SK-N-SH (cell line): ENCODE data around the gene FAM200C. TPM values are rescaled to one million over a fixed set of nuclear protein-coding genes. Genes with fewer than 3 reads are reported as not detected.

Source experiments
- CTCF ChIA-PET: fragments of 300-600, 350-600 bp; formaldehyde crosslinking; extraction: SDS; loops from one replicate; lab custom pipeline; 2021; lab: Yijun Ruan, JAX
- POLR2A ChIA-PET: fragments of 350-600 bp; sonication (Branson Sonifier 250); formaldehyde crosslinking; extraction: SDS; loops from one replicate; lab custom pipeline; 2020; ENCODE audit warnings: antibody characterized with exemption, inconsistent platforms; lab: Yijun Ruan, JAX
- DNase-seq: peaks from one replicate; pipeline ENCODE4 v3.0.0; 2012
- H2AFZ ChIP-seq: fragments of 200-600 bp; sonication (generic); 2 replicates; pipeline ENCODE4 v1.8.1; 2016; ENCODE audit warnings: antibody characterized with exemption, mild to moderate bottlenecking, low read depth
- H3F3A ChIP-seq: fragments of 200-600 bp; sonication (generic); replicated peaks from 2 replicates; pipeline ENCODE3; 2016; ENCODE audit warnings: antibody characterized with exemption, mild to moderate bottlenecking; ENCODE audit not compliant: insufficient read depth
- H3K27ac ChIP-seq, 2 experiments: fragments of 200-500 bp in 1 of 2; fragments of 200-600 bp in 1 of 2; sonication (Bioruptor generic) in 1 of 2; sonication (generic), shearing (Covaris generic) in 1 of 2; 2 replicates each; pipeline versions ENCODE4 v1.5.1 to v1.6.1; 2014 to 2016; ENCODE audit warnings: low read depth in 2 of 2, inconsistent platforms in 1 of 2, low read length in 1 of 2, mild to moderate bottlenecking in 1 of 2, mixed read lengths in 1 of 2
- H3K27me3 ChIP-seq: fragments of 200-600 bp; sonication (generic), shearing (Covaris generic); 2 replicates; pipeline ENCODE4 v1.6.1; 2016; ENCODE audit warnings: mixed run types; ENCODE audit not compliant: insufficient read depth
- H3K36me3 ChIP-seq, 2 experiments: fragments of 200-500 bp in 1 of 2; fragments of 200-600 bp in 1 of 2; sonication (Bioruptor generic) in 1 of 2; sonication (generic) in 1 of 2; replicated peaks in 1 of 2; 2 replicates each; pipeline versions ENCODE3 to v1.5.1; 2014 to 2016; ENCODE audit warnings: low read length in 1 of 2, mild to moderate bottlenecking in 1 of 2; ENCODE audit not compliant: insufficient read depth in 2 of 2, control insufficient read depth in 1 of 2
- H3K4me1 ChIP-seq, 2 experiments: fragments of 200-500 bp in 1 of 2; fragments of 200-600 bp in 1 of 2; sonication (Bioruptor generic) in 1 of 2; sonication (generic), shearing (Covaris generic) in 1 of 2; 2 replicates each; pipeline versions ENCODE4 v1.5.1 to v1.6.1; 2014 to 2016; ENCODE audit warnings: low read depth in 1 of 2, low read length in 1 of 2, mixed run types in 1 of 2; ENCODE audit not compliant: insufficient read depth in 2 of 2, control insufficient read depth in 1 of 2
- H3K4me2 ChIP-seq: fragments of 200-600 bp; sonication (generic), shearing (Covaris generic); 2 replicates; pipeline ENCODE4 v1.6.1; 2017; ENCODE audit warnings: mixed run types
- H3K4me3 ChIP-seq, 2 experiments: fragments of 200-500 bp in 1 of 2; fragments of 200-600 bp in 1 of 2; sonication (Bioruptor generic) in 1 of 2; sonication (generic), shearing (Covaris generic) in 1 of 2; 2 replicates each; pipeline versions ENCODE4 v1.5.1 to v1.8.1; 2014 to 2016; ENCODE audit warnings: low read depth in 2 of 2, inconsistent platforms in 1 of 2, low read length in 1 of 2, mild to moderate bottlenecking in 1 of 2, mixed read lengths in 1 of 2, moderate library complexity in 1 of 2
- H3K79me2 ChIP-seq: fragments of 200-600 bp; sonication (generic); 2 replicates; pipeline ENCODE4 v1.8.1; 2017; ENCODE audit warnings: mild to moderate bottlenecking; ENCODE audit not compliant: insufficient read depth
- H3K9ac ChIP-seq: fragments of 200-600 bp; sonication (generic); 2 replicates; pipeline ENCODE4 v1.6.1; 2017; ENCODE audit warnings: mixed run types
- H3K9me2 ChIP-seq: fragments of 200-600 bp; sonication (generic); 2 replicates; pipeline ENCODE4 v1.6.1; 2017; ENCODE audit warnings: mixed run types
- H3K9me3 ChIP-seq: fragments of 200-600 bp; sonication (generic); 2 replicates; pipeline ENCODE4 v1.6.1; 2017; ENCODE audit warnings: mixed run types, mild to moderate bottlenecking, moderate library complexity
- H4K20me1 ChIP-seq: fragments of 200-600 bp; sonication (generic); 2 replicates; pipeline ENCODE4 v1.6.1; 2017; ENCODE audit warnings: mild to moderate bottlenecking, mixed run types; ENCODE audit not compliant: insufficient read depth
- CHD2 ChIP-seq: fragments of 150-350 bp; IDR thresholded peaks from 2 replicates; pipeline ENCODE4 v1.6.1; 2018; ENCODE audit warnings: low read length; ENCODE audit not compliant: partially characterized antibody
- CTCF ChIP-seq: fragments of 200-600 bp; sonication (generic); IDR thresholded peaks from 2 replicates; pipeline ENCODE4 v1.6.1; 2017; ENCODE audit warnings: antibody characterized with exemption, mild to moderate bottlenecking, moderate library complexity
- EZH2phosphoT487 ChIP-seq: fragments of 200-600 bp; sonication (generic); IDR thresholded peaks from 2 replicates; pipeline ENCODE4 v1.6.1; 2017; ENCODE audit warnings: low read depth, mixed run types, mild to moderate bottlenecking, antibody characterized with exemption, moderate library complexity, borderline replicate concordance
- FOXM1 ChIP-seq: IDR thresholded peaks from 2 replicates; pipeline ENCODE4 v1.4.0; 2012; ENCODE audit warnings: low read depth, mild to moderate bottlenecking
- GATA2 ChIP-seq: sonication (generic); formaldehyde crosslinking; IDR thresholded peaks from 2 replicates; pipeline ENCODE4 v1.5.0; 2020; ENCODE audit warnings: mild to moderate bottlenecking, missing genetic modification reagents
- IRF3 ChIP-seq: fragments of 150-350 bp; IDR thresholded peaks from 2 replicates; pipeline ENCODE4 v1.6.1; 2016; ENCODE audit warnings: mild to moderate bottlenecking, low read depth, low read length
- JUND ChIP-seq: IDR thresholded peaks from 2 replicates; pipeline ENCODE4 v1.4.0; 2012
- MXI1 ChIP-seq: IDR thresholded peaks from 2 replicates; pipeline ENCODE4 v1.6.1; 2012; ENCODE audit warnings: mild to moderate bottlenecking, low read depth, low read length, improper control_type of control experiment
- POLR2AphosphoS5 ChIP-seq: IDR thresholded peaks from 2 replicates; pipeline ENCODE4 v1.6.1; 2012; ENCODE audit warnings: low read depth, low read length
- RAD21 ChIP-seq: IDR thresholded peaks from 2 replicates; pipeline ENCODE4 v1.6.1; 2012; ENCODE audit warnings: mild to moderate bottlenecking, low read length
- RFX5 ChIP-seq: IDR thresholded peaks from 2 replicates; pipeline ENCODE4 v1.6.1; 2012; ENCODE audit warnings: mild to moderate bottlenecking, improper control_type of control experiment, low read length
- RXRA ChIP-seq: IDR thresholded peaks from 2 replicates; pipeline ENCODE4 v1.4.0; 2012; ENCODE audit warnings: low read depth, mild to moderate bottlenecking, borderline replicate concordance
- SIN3A ChIP-seq: IDR thresholded peaks from 2 replicates; pipeline ENCODE4 v1.6.1; 2012; ENCODE audit warnings: low read depth, mild to moderate bottlenecking, low read length, moderate library complexity, borderline replicate concordance
- TCF12 ChIP-seq: IDR thresholded peaks from 2 replicates; pipeline ENCODE4 v1.4.0; 2012
- TEAD4 ChIP-seq: IDR thresholded peaks from 2 replicates; pipeline ENCODE4 v1.4.0; 2012; ENCODE audit warnings: mild to moderate bottlenecking, borderline replicate concordance; ENCODE audit not compliant: insufficient read depth
- YY1 ChIP-seq: IDR thresholded peaks from 2 replicates; pipeline ENCODE4 v1.4.0; 2012; ENCODE audit warnings: low read depth, mild to moderate bottlenecking
- WGBS: methylation state at CpG from one replicate; pipeline ENCODE4 v1.1.6; 2017; ENCODE audit warnings: low lambda C conversion rate; 5-methylcytosine and 5-hydroxymethylcytosine counted together
- polyA plus RNA-seq, 3 experiments: library from polyadenylated mRNA; depleted of rRNA; stranded (reverse); fragments of >200 nt; gene quantifications; 2 replicates each; pipeline ENCODE4 v1.2.3, GENCODE V29; 2012
- TF ChIP-seq, protein P1 (sequence below): IDR thresholded peaks from 2 replicates; pipeline ENCODE4; 2012

FAM200C gene
- polyA plus RNA-seq, 1 of the 3 experiments (the other 2 are of a cell fraction) = 1.5 TPM

DNA sequence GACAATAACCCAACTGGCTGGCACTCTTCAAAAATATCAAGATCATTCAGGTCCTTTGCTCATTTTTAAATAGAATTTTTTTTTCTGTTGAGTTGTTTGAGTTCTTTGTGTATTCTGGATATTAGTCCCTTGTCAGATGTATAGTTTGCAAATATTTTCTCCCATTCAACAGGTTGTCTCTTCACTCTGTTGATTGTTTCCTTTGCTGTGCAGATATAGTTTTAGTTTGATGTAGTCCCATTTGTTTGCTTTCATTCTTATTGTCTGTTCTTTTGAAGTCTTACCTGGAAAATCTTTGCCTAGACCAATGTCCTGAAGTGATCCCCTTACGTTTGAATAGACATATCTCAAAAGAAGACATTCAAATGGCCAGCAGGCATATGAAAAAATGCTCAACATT, 44.6 kb upstream of the FAM200C start:
- DNase-seq = no peak

GRCh38 chr5:160442824-160443431, 43.1 kb upstream of the FAM200C start:
- Histone ChIP-seq H3K9me3 (no peaks in the 10 kb centered on the region), H3K4me3 (no peak overlapping the region), H3K4me1 (peaks cover 0 to 9% of the 10 kb centered on the region in 2 experiments; a peak in 2 of 4 replicates), H3K4me2 (no peak overlapping the region), H3K9ac (no peak overlapping the region), H3F3A (no peaks in the 10 kb centered on the region), H3K79me2 (no peaks in the 10 kb centered on the region), H2AFZ (no peak overlapping the region), H4K20me1 (no peaks in the 10 kb centered on the region), H3K36me3 (no peaks in the 10 kb centered on the region), H3K27ac (no peak overlapping the region), H3K27me3 (no peaks in the 10 kb centered on the region), H3K9me2 (no peaks in the 10 kb centered on the region)
- ChIA-PET CTCF (interaction anchor here (6.4 kb wide), 1 partner anchor 18 kb away, joined by 177 read pairs; the partner anchor contains the start of genes PTTG1 and SLU7), POLR2A (no interaction called here)
- 60% methylated on average over 4 of the region's 4 CpGs for WGBS
- no peak for TF ChIP-seq YY1
- TF ChIP-seq GATA2 = no peak
- TF ChIP-seq MXI1 = no peak
- TF ChIP-seq CHD2 = no peak
- TF ChIP-seq POLR2AphosphoS5 = no peak
- no peak for TF ChIP-seq CTCF
- TF ChIP-seq RAD21 = no peak
- TF ChIP-seq TEAD4 = no peak
- TF ChIP-seq SIN3A = no peak
- no peak for TF ChIP-seq EZH2phosphoT487
- TF ChIP-seq TCF12 = no peak
- no peak for TF ChIP-seq IRF3
- no peak for TF ChIP-seq JUND
- no peak for TF ChIP-seq RFX5
- no peak for DNase-seq

More for the DNA sequence above, 44.6 kb upstream of the FAM200C start:
- Histone ChIP-seq H3K4me3 (no peak overlapping the region), H2AFZ (no peak overlapping the region), H4K20me1 (no peaks in the 10 kb centered on the region), H3K4me2 (no peak overlapping the region), H3K9me3 (no peaks in the 10 kb centered on the region), H3K27me3 (no peaks in the 10 kb centered on the region), H3K4me1 (no peaks in the 10 kb centered on the region), H3K79me2 (no peaks in the 10 kb centered on the region), H3K36me3 (no peaks in the 10 kb centered on the region), H3K27ac (no peak overlapping the region), H3K9me2 (no peaks in the 10 kb centered on the region), H3K9ac (no peak overlapping the region), H3F3A (no peaks in the 10 kb centered on the region)
- ChIA-PET CTCF (no interaction called here), POLR2A (no interaction called here)
- TF ChIP-seq FOXM1 = no peak
- no peak for TF ChIP-seq RAD21
- TF ChIP-seq IRF3 = no peak
- TF ChIP-seq TCF12 = no peak
- TF ChIP-seq, protein P1, sequence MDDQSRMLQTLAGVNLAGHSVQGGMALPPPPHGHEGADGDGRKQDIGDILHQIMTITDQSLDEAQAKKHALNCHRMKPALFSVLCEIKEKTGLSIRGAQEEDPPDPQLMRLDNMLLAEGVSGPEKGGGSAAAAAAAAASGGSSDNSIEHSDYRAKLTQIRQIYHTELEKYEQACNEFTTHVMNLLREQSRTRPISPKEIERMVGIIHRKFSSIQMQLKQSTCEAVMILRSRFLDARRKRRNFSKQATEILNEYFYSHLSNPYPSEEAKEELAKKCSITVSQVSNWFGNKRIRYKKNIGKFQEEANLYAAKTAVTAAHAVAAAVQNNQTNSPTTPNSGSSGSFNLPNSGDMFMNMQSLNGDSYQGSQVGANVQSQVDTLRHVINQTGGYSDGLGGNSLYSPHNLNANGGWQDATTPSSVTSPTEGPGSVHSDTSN = no peak
- no peak for TF ChIP-seq RXRA
- WGBS = 30% methylated on average over 1 of the region's 1 CpG
